COLO668 (cell line): ENCODE measurements around the gene CLN6.

Experiments used
- DNase-seq: peaks from one replicate; lab custom pipeline; 2025; ENCODE audit not compliant: unreplicated experiment; lab: John Stamatoyannopoulos, UW

The CLN6 gene

GRCh38 chr15:68229386-68230156 lies at the start of gene CLN6:
CLN6 (minus strand) TSS chr15:68229728; CDS start chr15:68229584, 144 bp downstream.
- peak; percentile 92 for DNase-seq

GRCh38 chr15:68278595-68279405 lies 49.3 kb upstream of the CLN6 start:
- peak; percentile 48 for DNase-seq

GRCh38 chr15:68278345-68278594 lies 48.7 kb upstream of the CLN6 start:
- no peak for DNase-seq

GRCh38 chr15:68277603-68278344 lies 48.2 kb upstream of the CLN6 start, which contains the start of gene FEM1B:
FEM1B (plus strand) TSS chr15:68277745; CDS start chr15:68278418, 673 bp downstream.
- DNase-seq: peak; percentile 94

- peak; percentile 64 for DNase-seq
These were observed 47.6 kb upstream of the CLN6 start for GRCh38 chr15:68277131-68277602.

GRCh38 chr15:68276668-68277067 lies 47.1 kb upstream of the CLN6 start:
- DNase-seq: no peak

- peak; percentile 60 for DNase-seq
These were observed 45.7 kb upstream of the CLN6 start for GRCh38 chr15:68275165-68275746.

GRCh38 chr15:68274201-68274848 lies 44.8 kb upstream of the CLN6 start:
- no peak for DNase-seq

GRCh38 chr15:68272721-68273271 lies 43.3 kb upstream of the CLN6 start:
- no peak for DNase-seq

- DNase-seq: no peak
These were observed 42.4 kb upstream of the CLN6 start for GRCh38 chr15:68271854-68272471.

GRCh38 chr15:68268405-68268804 lies 38.9 kb upstream of the CLN6 start:
- DNase-seq: no peak

GRCh38 chr15:68265674-68266073 lies 36.1 kb upstream of the CLN6 start:
- DNase-seq: no peak

- no peak for DNase-seq
These were observed 35.6 kb upstream of the CLN6 start for GRCh38 chr15:68265081-68265480.

- no peak for DNase-seq
These were observed 34.8 kb upstream of the CLN6 start for GRCh38 chr15:68264282-68264681.

- DNase-seq: no peak
These were observed 33.2 kb upstream of the CLN6 start for GRCh38 chr15:68262514-68263356.

- DNase-seq: no peak
These were observed 32.5 kb upstream of the CLN6 start for GRCh38 chr15:68261980-68262379.

- no peak for DNase-seq
These were observed 31.7 kb upstream of the CLN6 start for GRCh38 chr15:68261241-68261640.

- peak; percentile 30 for DNase-seq
These were observed 30.4 kb upstream of the CLN6 start for GRCh38 chr15:68259883-68260282.

GRCh38 chr15:68258692-68259091 lies 29.2 kb upstream of the CLN6 start:
- no peak for DNase-seq
